IMR-90 (cell line): Measurements from ENCODE around the gene COPS9.

Experiments used
- MAZ ChIP-seq: IDR thresholded peaks from 2 replicates; pipeline ENCODE4 v1.6.1; 2012; ENCODE audit warnings: low read depth, mild to moderate bottlenecking, low read length, improper control_type of control experiment, moderate library complexity, borderline replicate concordance
- SMC3 ChIP-seq: fragments of 150-350 bp; IDR thresholded peaks from 2 replicates; pipeline ENCODE4 v1.6.1; 2016; ENCODE audit warnings: low read depth, mild to moderate bottlenecking, antibody characterized with exemption, low read length, moderate library complexity
- TF ChIP-seq, protein P1 (sequence below): conservative IDR thresholded peaks from 2 replicates; pipeline ENCODE4 v1.5.1; 2012; ENCODE audit warnings: mild to moderate bottlenecking, low read depth, low read length, improper control_type of control experiment

DNA sequence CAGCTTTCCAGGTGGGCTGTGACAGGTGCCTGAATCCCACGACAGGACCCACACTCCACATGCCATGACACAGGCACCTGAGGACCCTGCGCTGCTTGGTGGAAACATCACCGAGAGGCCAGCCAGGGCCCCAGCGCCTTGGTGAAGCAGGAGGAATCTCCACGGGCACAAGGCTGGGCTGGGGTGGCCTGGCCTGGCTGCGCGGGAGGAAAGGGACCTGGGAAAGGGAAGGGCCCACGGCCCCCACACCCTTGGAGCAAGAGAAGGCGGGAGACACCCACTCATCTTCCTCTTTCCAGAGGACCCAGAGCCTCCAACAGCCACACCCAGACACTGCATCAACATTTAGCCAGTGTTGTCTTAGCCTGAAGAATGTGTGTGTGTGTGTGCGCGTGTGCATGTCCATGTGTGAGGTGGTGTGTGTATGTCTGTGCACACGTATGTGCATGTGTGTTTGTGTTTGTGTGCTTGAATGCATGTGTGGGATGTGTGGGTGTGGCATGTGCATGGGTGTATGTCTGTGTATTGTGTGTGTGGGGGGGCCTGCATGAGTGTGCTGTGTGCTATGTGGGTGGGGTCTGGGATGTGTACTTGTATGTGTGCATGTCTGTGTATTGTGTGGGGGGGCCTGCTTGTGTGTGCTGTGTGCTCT is 10.6 kb upstream of the COPS9 start:
- TF ChIP-seq, protein P1, sequence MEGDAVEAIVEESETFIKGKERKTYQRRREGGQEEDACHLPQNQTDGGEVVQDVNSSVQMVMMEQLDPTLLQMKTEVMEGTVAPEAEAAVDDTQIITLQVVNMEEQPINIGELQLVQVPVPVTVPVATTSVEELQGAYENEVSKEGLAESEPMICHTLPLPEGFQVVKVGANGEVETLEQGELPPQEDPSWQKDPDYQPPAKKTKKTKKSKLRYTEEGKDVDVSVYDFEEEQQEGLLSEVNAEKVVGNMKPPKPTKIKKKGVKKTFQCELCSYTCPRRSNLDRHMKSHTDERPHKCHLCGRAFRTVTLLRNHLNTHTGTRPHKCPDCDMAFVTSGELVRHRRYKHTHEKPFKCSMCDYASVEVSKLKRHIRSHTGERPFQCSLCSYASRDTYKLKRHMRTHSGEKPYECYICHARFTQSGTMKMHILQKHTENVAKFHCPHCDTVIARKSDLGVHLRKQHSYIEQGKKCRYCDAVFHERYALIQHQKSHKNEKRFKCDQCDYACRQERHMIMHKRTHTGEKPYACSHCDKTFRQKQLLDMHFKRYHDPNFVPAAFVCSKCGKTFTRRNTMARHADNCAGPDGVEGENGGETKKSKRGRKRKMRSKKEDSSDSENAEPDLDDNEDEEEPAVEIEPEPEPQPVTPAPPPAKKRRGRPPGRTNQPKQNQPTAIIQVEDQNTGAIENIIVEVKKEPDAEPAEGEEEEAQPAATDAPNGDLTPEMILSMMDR, result no peak
- TF ChIP-seq MAZ (no peak), SMC3 (no peak)
